ENCODE measurements around the gene ROBO1. TPM values are rescaled to one million over a fixed set of nuclear protein-coding genes. Genes with fewer than 3 reads are reported as not detected.

ROBO1 gene
- total and polyA plus RNA-seq, 2 of the 13 experiments (the other 11 are each of a cell fraction or from before 2014, with no cell fraction given) = 52.2 to 71.0 TPM

DNA sequence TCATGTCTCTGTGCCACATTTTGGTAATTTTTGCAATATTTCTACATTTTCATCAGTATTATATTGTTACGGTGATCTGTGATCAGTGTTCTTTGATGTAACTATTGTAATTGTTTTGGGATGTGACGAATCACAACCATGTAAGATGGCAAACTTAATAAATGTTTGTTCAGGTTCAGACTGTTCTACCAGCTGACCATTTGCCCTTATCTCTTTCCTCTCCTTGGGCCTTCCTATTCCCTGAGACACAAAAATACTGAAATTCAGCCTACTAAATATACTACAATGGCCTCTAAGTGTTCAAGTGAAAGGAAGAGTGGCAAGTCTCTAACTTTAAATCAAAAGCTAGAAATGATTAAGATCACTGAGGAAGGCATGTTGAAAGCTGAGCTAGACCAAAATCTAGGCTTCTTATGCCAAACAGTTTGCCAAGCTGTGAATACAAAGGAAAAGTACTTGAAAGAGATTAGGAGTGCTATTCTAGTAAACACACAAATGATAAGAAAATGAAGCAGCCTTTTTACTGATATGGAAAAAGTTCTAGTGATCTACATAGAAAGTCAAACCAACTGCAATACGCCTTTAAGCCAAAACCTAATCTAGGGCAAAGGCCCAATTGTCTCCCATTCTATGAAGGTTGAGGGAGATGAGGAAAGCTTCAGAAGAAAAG lies 952.8 kb downstream of the ROBO1 start (continued):
- TF ChIP-seq, protein P1, sequence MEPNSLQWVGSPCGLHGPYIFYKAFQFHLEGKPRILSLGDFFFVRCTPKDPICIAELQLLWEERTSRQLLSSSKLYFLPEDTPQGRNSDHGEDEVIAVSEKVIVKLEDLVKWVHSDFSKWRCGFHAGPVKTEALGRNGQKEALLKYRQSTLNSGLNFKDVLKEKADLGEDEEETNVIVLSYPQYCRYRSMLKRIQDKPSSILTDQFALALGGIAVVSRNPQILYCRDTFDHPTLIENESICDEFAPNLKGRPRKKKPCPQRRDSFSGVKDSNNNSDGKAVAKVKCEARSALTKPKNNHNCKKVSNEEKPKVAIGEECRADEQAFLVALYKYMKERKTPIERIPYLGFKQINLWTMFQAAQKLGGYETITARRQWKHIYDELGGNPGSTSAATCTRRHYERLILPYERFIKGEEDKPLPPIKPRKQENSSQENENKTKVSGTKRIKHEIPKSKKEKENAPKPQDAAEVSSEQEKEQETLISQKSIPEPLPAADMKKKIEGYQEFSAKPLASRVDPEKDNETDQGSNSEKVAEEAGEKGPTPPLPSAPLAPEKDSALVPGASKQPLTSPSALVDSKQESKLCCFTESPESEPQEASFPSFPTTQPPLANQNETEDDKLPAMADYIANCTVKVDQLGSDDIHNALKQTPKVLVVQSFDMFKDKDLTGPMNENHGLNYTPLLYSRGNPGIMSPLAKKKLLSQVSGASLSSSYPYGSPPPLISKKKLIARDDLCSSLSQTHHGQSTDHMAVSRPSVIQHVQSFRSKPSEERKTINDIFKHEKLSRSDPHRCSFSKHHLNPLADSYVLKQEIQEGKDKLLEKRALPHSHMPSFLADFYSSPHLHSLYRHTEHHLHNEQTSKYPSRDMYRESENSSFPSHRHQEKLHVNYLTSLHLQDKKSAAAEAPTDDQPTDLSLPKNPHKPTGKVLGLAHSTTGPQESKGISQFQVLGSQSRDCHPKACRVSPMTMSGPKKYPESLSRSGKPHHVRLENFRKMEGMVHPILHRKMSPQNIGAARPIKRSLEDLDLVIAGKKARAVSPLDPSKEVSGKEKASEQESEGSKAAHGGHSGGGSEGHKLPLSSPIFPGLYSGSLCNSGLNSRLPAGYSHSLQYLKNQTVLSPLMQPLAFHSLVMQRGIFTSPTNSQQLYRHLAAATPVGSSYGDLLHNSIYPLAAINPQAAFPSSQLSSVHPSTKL (CRISPR knock-in tag; IDR thresholded peaks at IDR 0.05) = no peak
- TF ChIP-seq, protein P2, sequence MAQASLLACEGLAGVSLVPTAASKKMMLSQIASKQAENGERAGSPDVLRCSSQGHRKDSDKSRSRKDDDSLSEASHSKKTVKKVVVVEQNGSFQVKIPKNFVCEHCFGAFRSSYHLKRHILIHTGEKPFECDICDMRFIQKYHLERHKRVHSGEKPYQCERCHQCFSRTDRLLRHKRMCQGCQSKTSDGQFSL (CRISPR knock-in tag; IDR thresholded peaks at IDR 0.05) = no peak
- TF ChIP-seq GFI1 (CRISPR knock-in tag; IDR thresholded peaks at IDR 0.05; ENCODE audit: borderline replicate concordance) = no peak
- TF ChIP-seq, protein P3, sequence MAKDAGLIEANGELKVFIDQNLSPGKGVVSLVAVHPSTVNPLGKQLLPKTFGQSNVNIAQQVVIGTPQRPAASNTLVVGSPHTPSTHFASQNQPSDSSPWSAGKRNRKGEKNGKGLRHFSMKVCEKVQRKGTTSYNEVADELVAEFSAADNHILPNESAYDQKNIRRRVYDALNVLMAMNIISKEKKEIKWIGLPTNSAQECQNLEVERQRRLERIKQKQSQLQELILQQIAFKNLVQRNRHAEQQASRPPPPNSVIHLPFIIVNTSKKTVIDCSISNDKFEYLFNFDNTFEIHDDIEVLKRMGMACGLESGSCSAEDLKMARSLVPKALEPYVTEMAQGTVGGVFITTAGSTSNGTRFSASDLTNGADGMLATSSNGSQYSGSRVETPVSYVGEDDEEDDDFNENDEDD (CRISPR knock-in tag; IDR thresholded peaks at IDR 0.05; ENCODE audit: borderline replicate concordance) = no peak

DNA sequence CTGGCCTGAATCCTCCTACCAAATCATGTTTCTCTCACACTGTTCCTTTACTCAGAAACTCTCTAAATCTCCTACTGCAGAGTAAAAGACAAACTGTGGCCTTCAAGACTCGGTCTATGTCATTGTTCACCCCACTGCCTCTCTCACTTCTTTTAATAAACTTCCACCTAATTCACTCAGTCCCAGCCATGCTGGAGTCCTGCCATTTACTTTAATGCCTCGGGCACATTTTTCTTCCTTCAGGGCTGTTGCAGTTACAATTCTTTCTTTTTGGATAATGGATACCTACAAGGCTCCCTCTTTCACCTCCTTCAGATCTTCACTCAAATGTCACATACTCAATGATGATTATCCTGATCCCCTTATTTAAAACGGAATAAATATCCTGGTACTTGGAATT lies 955.6 kb downstream of the ROBO1 start:
- no peak for DNase-seq (ENCODE audit: low spot score)
- WGBS (ENCODE audit: low lambda C conversion rate) = 96% methylated on average over 3 of the region's 3 CpGs
- ChIA-PET POLR2A (no interaction called here), CTCF (ENCODE audit: low intra/inter-chr PET ratio, low total read pairs) (no interaction called here)
- Histone ChIP-seq H3K36me3 (replicated peaks in 1 of 2; ENCODE audit: control insufficient read depth in 1 of 2, insufficient read depth in 2 of 2, low read length in 2 of 2) (peaks cover 0 to 1% of the 10 kb centered on the region in 2 experiments; a peak in 2 of 5 replicates), H4K20me1 (ENCODE audit: insufficient read depth, low read length) (no peaks in the 10 kb centered on the region), H3K9ac (ENCODE audit: insufficient read depth, low read depth, low read length) (no peak overlapping the region), H2AFZ (ENCODE audit: low read length) (no peak overlapping the region), H3K4me1 (ENCODE audit: insufficient read depth, low read length) (peaks cover 11% of the 10 kb centered on the region), H3K27me3 (ENCODE audit: control insufficient read depth in 1 of 2, insufficient read depth in 2 of 2, low read length in 2 of 2) (no peaks in the 10 kb centered on the region), H3K27ac (ENCODE audit: extremely low read length, insufficient read depth, low read length) (no peak overlapping the region), H3K9me3 (ENCODE audit: low read length) (no peaks in the 10 kb centered on the region), H3K4me2 (ENCODE audit: low read depth, low read length) (no peak overlapping the region), H3K79me2 (ENCODE audit: insufficient read depth, low read length) (peaks cover 9% of the 10 kb centered on the region), H3K4me3 (replicated peaks in 1 of 3; ENCODE audit: insufficient read depth in 1 of 3, low read depth in 2 of 3, low read length in 3 of 3) (no peak overlapping the region)
- in situ Hi-C loops (cut with HindIII; ENCODE audit: extremely low pct_ligation_motif_present, low pct_unique_long_range_greater_than_20kb) = no loop called here
- BruUV-seq (replicated peaks) = no TSS peak
- TF ChIP-seq RNF2 (conservative IDR thresholded peaks at IDR 0.05; ENCODE audit: low read depth) (no peak), ZNF33B (CRISPR knock-in tag; IDR thresholded peaks at IDR 0.05) (no peak), ATF1 (CRISPR knock-in tag; IDR thresholded peaks at IDR 0.05) (no peak), RBFOX2 (IDR thresholded peaks at IDR 0.05; ENCODE audit: low read depth, low read length) (no peak), ZNF747 (CRISPR knock-in tag; IDR thresholded peaks at IDR 0.05; ENCODE audit: borderline replicate concordance) (no peak)
- no peak for ATAC-seq
- FAIRE-seq = no peak
- intact Hi-C loops (cut with micrococcal nuclease; ENCODE audit: unreplicated experiment) = no loop called here
